Neural crest cell (in vitro differentiated cells): ENCODE results near the gene LGI1. TPM values are rescaled to one million over a fixed set of nuclear protein-coding genes. Genes with fewer than 3 reads are reported as not detected.
A peak's percentile ranks its signal among the peaks of the same experiment; 100 is the strongest.

ENCODE experiments used
- DNase-seq: peaks from one replicate; pipeline ENCODE4 v3.0.0; 2021; ENCODE audit warnings: low read depth, mixed read lengths, low spot score
- H3K27ac Mint-ChIP-seq: one replicate; pipeline ENCODE4 v1.8.0; 2021; ENCODE audit warnings: mild to moderate bottlenecking, mixed read lengths; ENCODE audit not compliant: unreplicated experiment
- H3K27me3 Mint-ChIP-seq: 2 replicates; pipeline ENCODE4 v1.8.0; 2021; ENCODE audit warnings: low read depth, mild to moderate bottlenecking, mixed read lengths
- H3K36me3 Mint-ChIP-seq: 2 replicates; pipeline ENCODE4 v1.8.0; 2021; ENCODE audit warnings: low read depth, mild to moderate bottlenecking, mixed read lengths
- H3K4me1 Mint-ChIP-seq: 2 replicates; pipeline ENCODE4 v1.8.0; 2021; ENCODE audit warnings: mixed read lengths
- H3K4me3 Mint-ChIP-seq: one replicate; pipeline ENCODE4 v1.8.0; 2021; ENCODE audit warnings: mild to moderate bottlenecking, mixed read lengths
- H3K9me3 Mint-ChIP-seq: 2 replicates; pipeline ENCODE4 v1.8.0; 2021; ENCODE audit warnings: mixed read lengths
- CTCF ChIP-seq: fragments of 200-600 bp; sonication (generic); conservative IDR thresholded peaks from 2 replicates; pipeline ENCODE4 v1.5.0; 2021; ENCODE audit warnings: antibody characterized with exemption, mild to moderate bottlenecking
- total RNA-seq: library from RNA; stranded (reverse); gene quantifications from 2 replicates; pipeline ENCODE4 v1.2.1, GENCODE V29; 2021

The LGI1 gene
- total RNA-seq, 1 donor from 2014 or later: 22.6 TPM

DNA sequence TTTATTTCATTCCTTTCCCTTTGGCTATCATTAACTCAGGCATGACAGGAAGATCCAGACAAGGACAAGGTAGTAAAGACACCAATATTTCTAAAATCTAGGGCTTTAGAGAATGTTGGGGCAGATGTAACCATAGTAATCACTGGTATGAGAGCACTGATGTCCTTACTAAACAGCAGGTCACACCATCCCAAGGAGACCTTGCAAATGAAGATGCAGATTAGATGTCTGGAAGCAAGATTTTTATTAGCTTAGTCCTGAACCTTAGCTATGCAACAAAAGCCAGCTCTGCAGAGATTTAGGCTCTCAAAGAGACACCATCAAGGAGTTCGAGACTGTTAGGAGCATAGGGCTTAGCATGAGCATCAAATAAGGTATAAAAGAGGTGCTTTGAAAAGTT, 31.7 kb upstream of the LGI1 start:
- no peak for TF ChIP-seq CTCF
- no peaks in the 10 kb centered on the region for H3K4me1 Mint-ChIP-seq
- no peaks in the 10 kb centered on the region for H3K36me3 Mint-ChIP-seq
- peaks cover 21% of the 10 kb centered on the region for H3K27me3 Mint-ChIP-seq
- peaks cover 3% of the 10 kb centered on the region for H3K9me3 Mint-ChIP-seq
- no peak for DNase-seq
- no peak overlapping the region for H3K27ac Mint-ChIP-seq
- H3K4me3 Mint-ChIP-seq: no peak overlapping the region

DNA sequence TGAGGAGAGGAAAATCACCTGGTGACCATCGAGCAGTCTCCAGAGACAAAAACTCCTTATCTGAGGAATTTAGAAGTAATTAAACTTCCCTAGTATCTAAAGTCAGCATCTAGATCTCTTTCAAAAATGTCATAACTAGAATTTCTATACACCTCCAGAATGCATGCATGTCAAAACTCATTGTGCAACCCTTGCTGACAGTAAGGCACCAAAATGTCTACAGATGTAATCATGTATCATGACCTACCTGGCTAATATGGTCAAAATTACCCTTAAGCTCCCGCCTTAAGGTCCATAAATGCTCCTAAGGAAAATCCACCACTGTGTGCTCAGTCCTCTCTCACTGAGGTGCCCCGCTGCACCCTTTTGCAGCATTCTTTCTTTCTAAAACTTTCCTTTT, 16.4 kb upstream of the LGI1 start:
- Mint-ChIP-seq H3K4me3 (no peak overlapping the region), H3K27ac (no peak overlapping the region), H3K36me3 (peaks cover 4% of the 10 kb centered on the region), H3K4me1 (peaks cover 7% of the 10 kb centered on the region), H3K27me3 (peaks cover 3% of the 10 kb centered on the region), H3K9me3 (peaks cover 3% of the 10 kb centered on the region)
- DNase-seq: no peak
- TF ChIP-seq CTCF: no peak

GRCh38 chr10:93742633-93743349, 14.9 kb upstream of the LGI1 start:
- H3K27me3 Mint-ChIP-seq: peaks cover 3% of the 10 kb centered on the region
- peaks cover 12% of the 10 kb centered on the region for H3K4me1 Mint-ChIP-seq
- no peak for DNase-seq
- peaks cover 3% of the 10 kb centered on the region for H3K9me3 Mint-ChIP-seq
- H3K27ac Mint-ChIP-seq: no peak overlapping the region
- H3K36me3 Mint-ChIP-seq: peaks cover 4% of the 10 kb centered on the region
- H3K4me3 Mint-ChIP-seq: no peak overlapping the region
- TF ChIP-seq CTCF: no peak

DNA sequence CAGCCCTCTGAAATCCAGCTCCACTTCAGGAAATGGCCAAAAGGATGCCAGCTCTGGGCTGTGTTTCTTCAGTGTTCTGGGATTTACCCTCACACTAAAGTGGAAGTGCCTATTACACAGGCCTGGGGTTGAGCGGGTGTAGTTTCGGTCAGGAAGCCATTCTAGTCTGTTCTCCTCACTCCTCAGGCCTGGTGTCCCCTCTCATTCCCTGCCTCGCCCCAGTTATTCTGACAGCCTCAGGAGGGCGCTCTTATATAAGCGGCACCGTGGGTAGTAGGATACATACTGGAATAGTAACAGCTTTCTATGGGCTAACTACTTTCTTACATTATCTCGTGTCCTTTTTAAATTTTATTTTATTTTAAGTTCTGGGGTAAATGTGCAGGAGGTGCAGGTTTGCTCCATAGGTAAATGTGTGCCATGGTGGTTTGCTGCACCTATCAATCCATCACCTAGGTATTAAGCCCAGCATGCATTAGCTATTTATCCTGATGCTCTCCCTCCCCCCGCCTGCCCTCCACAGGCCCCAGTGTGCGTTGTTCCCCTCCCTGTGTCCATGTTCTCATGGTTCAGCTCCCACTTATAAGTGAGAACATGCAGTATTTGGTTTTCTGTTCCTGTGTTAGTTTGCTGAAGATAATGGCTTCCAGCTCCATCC, 12.2 kb upstream of the LGI1 start:
- Mint-ChIP-seq H3K4me1 (peaks cover 31% of the 10 kb centered on the region), H3K27me3 (no peaks in the 10 kb centered on the region), H3K36me3 (no peaks in the 10 kb centered on the region), H3K4me3 (no peak overlapping the region), H3K27ac (peak overlapping the region; percentile 32), H3K9me3 (no peaks in the 10 kb centered on the region)
- no peak for DNase-seq
- peak; percentile 44 for TF ChIP-seq CTCF

DNA sequence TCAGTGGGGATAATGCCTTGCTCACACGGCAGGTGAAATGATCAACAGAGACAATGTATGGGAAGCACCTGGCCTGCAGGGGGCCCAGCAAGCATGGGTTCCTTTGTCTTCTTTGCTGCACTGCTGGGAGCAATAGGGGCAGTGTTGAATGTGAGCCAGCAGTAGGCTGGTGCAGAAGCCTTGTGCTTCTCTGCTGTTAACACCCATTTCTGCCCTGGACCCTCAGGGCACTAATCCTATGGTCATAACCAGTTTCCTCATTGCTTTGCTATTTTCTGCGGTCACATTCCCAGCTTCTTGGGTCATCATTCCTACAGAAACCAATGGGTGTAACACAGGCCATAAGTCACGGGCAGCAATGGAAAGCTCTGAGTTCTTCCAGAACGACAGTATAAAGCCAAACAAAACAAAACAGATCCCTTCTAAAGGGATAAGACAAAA, 10.9 kb upstream of the LGI1 start:
- Mint-ChIP-seq H3K9me3 (no peaks in the 10 kb centered on the region), H3K4me1 (peaks cover 37% of the 10 kb centered on the region), H3K27me3 (no peaks in the 10 kb centered on the region), H3K36me3 (no peaks in the 10 kb centered on the region), H3K4me3 (no peak overlapping the region), H3K27ac (no peak overlapping the region)
- DNase-seq: no peak
- TF ChIP-seq CTCF: peak; percentile 60
